Measurements from ENCODE around the gene UMPS. TPM values are rescaled to one million over a fixed set of nuclear protein-coding genes. Genes with fewer than 3 reads are reported as not detected.

Gene UMPS
- total and polyA plus RNA-seq, 12 donors, result 3.1 to 14.4 (median 7.2) TPM

GRCh38 chr3:124791639-124792151, 61.4 kb downstream of the UMPS start:
- no peaks in the 10 kb centered on the region for H3K27me3 ChIP-seq
- TF ChIP-seq CTCF (IDR thresholded peaks at IDR 0.05), result no peak
- H3K9me3 ChIP-seq, result no peaks in the 10 kb centered on the region
- H3K27ac ChIP-seq, result peak overlapping the region in 9 of 10 donors; percentile 32 to 82 (median 67)
- peak in 1 of 2 donors; percentile 36 for DNase-seq
- H3K36me3 ChIP-seq, result peaks cover 0 to 43% (median 18%) of the 10 kb centered on the region in 9 donors
- peaks cover 10 to 61% (median 57%) of the 10 kb centered on the region in 9 donors for H3K4me1 ChIP-seq
- no peak overlapping the region for H3K4me3 ChIP-seq
- peak; percentile 39 to 75 (median 66) for ATAC-seq
- 48 to 53% methylated on average over 8 of the region's 8 CpGs for WGBS, 2 donors
- intact Hi-C loops (cut with DNase I), result no loop called here

- no peak for TF ChIP-seq CTCF (IDR thresholded peaks at IDR 0.05)
- WGBS, 2 donors, result 83 to 86% methylated on average over 7 of the region's 7 CpGs
Measured at GRCh38 chr3:124792341-124793040, 62.2 kb downstream of the UMPS start.

GRCh38 chr3:124793054-124793739, 62.9 kb downstream of the UMPS start:
- no peak for DNase-seq
- H3K27me3 ChIP-seq, result no peaks in the 10 kb centered on the region
- ATAC-seq, result peak in 1 of 8 donors; percentile 24
- no peak overlapping the region for H3K4me3 ChIP-seq
- H3K36me3 ChIP-seq, result peaks cover 0 to 56% (median 20%) of the 10 kb centered on the region in 9 donors
- TF ChIP-seq CTCF (IDR thresholded peaks at IDR 0.05), result no peak
- H3K4me1 ChIP-seq, result peaks cover 0 to 46% (median 42%) of the 10 kb centered on the region in 9 donors
- H3K9me3 ChIP-seq, result no peaks in the 10 kb centered on the region
- WGBS, 2 donors, result 72 to 82% methylated on average over 6 of the region's 6 CpGs
- H3K27ac ChIP-seq, result peak overlapping the region in 8 of 10 donors; percentile 13 to 82 (median 54)
- intact Hi-C loops (cut with DNase I), result no loop called here

More at GRCh38 chr3:124792341-124793040, 62.2 kb downstream of the UMPS start:
- intact Hi-C loops (cut with DNase I), result no loop called here
- H3K4me3 ChIP-seq, result no peak overlapping the region
- H3K27ac ChIP-seq, result peak overlapping the region in 8 of 10 donors; percentile 20 to 82 (median 67)
- DNase-seq (no peak), ATAC-seq (no peak)
- no peaks in the 10 kb centered on the region for H3K9me3 ChIP-seq
- peaks cover 2 to 53% (median 50%) of the 10 kb centered on the region in 9 donors for H3K4me1 ChIP-seq
- H3K36me3 ChIP-seq, result peaks cover 0 to 51% (median 20%) of the 10 kb centered on the region in 9 donors
- no peaks in the 10 kb centered on the region for H3K27me3 ChIP-seq

GRCh38 chr3:124796477-124796876, 66.2 kb downstream of the UMPS start:
- H3K36me3 ChIP-seq, result peaks cover 0 to 63% (median 20%) of the 10 kb centered on the region in 9 donors
- H3K9me3 ChIP-seq, result no peaks in the 10 kb centered on the region
- WGBS, 2 donors, result 96% methylated on average over 19 of the region's 19 CpGs
- H3K4me1 ChIP-seq, result peaks cover 16 to 55% (median 45%) of the 10 kb centered on the region in 9 donors
- TF ChIP-seq CTCF (IDR thresholded peaks at IDR 0.05), result no peak
- intact Hi-C loops (cut with DNase I), result no loop called here
- no peak for ATAC-seq
- no peak overlapping the region for H3K4me3 ChIP-seq
- no peaks in the 10 kb centered on the region for H3K27me3 ChIP-seq
- no peak for DNase-seq
- H3K27ac ChIP-seq, result no peak overlapping the region

Data from heart right ventricle (tissue), 16 donors.